ENCODE results near the gene SAMM50.
A peak's percentile ranks its signal among the peaks of the same experiment; 100 is the strongest.
"Not testable (repeated sequence)": the region's sequence is repeated elsewhere in the genome, so short reads cannot be mapped to it uniquely, and the experiment has no call there.

Gene SAMM50

GRCh38 chr22:44002997-44003396, 47.8 kb downstream of the SAMM50 start:
- DNase-seq: no peak

- DNase-seq: no peak
Observed at GRCh38 chr22:44003405-44004103, 48.3 kb downstream of the SAMM50 start.

- no peak for DNase-seq
Observed at GRCh38 chr22:44004104-44004460, 48.8 kb downstream of the SAMM50 start.

- DNase-seq: no peak
Observed at GRCh38 chr22:44005524-44005923, 50.3 kb downstream of the SAMM50 start.

- DNase-seq: no peak
Observed at GRCh38 chr22:44012162-44012561, 56.9 kb downstream of the SAMM50 start.

- no peak for DNase-seq
Observed at GRCh38 chr22:44012591-44012990, 57.3 kb downstream of the SAMM50 start.

- DNase-seq: no peak
Observed at GRCh38 chr22:44014241-44014640, 59.0 kb downstream of the SAMM50 start.

GRCh38 chr22:44016586-44016985, 61.3 kb downstream of the SAMM50 start:
- not testable (repeated sequence) for DNase-seq

GRCh38 chr22:44018594-44018993, 63.4 kb downstream of the SAMM50 start:
- DNase-seq: no peak

- DNase-seq: no peak
Observed at GRCh38 chr22:44019416-44019815, 64.2 kb downstream of the SAMM50 start.

- no peak for DNase-seq
Observed at GRCh38 chr22:44019846-44020245, 64.6 kb downstream of the SAMM50 start.

GRCh38 chr22:44020981-44021380, 65.7 kb downstream of the SAMM50 start:
- DNase-seq: no peak

- DNase-seq: peak in 2 of 5 experiments; percentile 3 to 58
Observed at GRCh38 chr22:44023404-44024287, 68.4 kb downstream of the SAMM50 start.

- DNase-seq: peak in 1 of 5 experiments; percentile 45
Observed at GRCh38 chr22:44024288-44024921, 69.2 kb downstream of the SAMM50 start, which contains the start of gene PARVB. TSS of gene PARVB (plus strand) at chr22:44024302. CDS start at chr22:44024340, 38 bp downstream.

GRCh38 chr22:44025171-44026065, 70.2 kb downstream of the SAMM50 start:
- no peak for DNase-seq

GRCh38 chr22:44026066-44026629, 70.9 kb downstream of the SAMM50 start:
- DNase-seq: no peak

GRCh38 chr22:44026630-44027511, 71.6 kb downstream of the SAMM50 start:
- peak in 4 of 5 experiments; percentile 16 to 90 (median 50) for DNase-seq

- no peak for DNase-seq
Observed at GRCh38 chr22:44028091-44028490, 72.8 kb downstream of the SAMM50 start.

- no peak for DNase-seq
Observed at GRCh38 chr22:44029069-44029468, 73.8 kb downstream of the SAMM50 start.

GRCh38 chr22:44030051-44030701, 74.9 kb downstream of the SAMM50 start:
- DNase-seq: no peak
